Left ventricle myocardium superior (tissue), 1 donor: ENCODE data around the gene SPEG. TPM values are rescaled to one million over a fixed set of nuclear protein-coding genes. Genes with fewer than 3 reads are reported as not detected.
A peak's percentile ranks its signal among the peaks of the same experiment; 100 is the strongest.

Experiments used
- ATAC-seq: fragments of 200-7000 bp; cut with Tn5 transposase; one replicate; pipeline ENCODE4 v1.9.1; 2020; ENCODE audit warnings: mild to moderate bottlenecking, moderate library complexity
- DNase-seq: peaks from one replicate; pipeline ENCODE4 v3.0.0-alpha.2; 2020
- intact Hi-C: fragments of 100-400 bp; cut with micrococcal nuclease; formaldehyde crosslinking; loops from one replicate; pipeline ENCODE4 v1.11.0; 2022
- total RNA-seq: library from RNA; stranded (reverse); fragmentation: NEBNext Ultra II Directional; extraction: Animal tissue kit (Norgen Biotek cat#: 25700); gene quantifications from one replicate; pipeline ENCODE4 v1.2.1, GENCODE V29; 2021
- donor health status: DM: no; HTN: yes; CAD: no; lungs with severe emphysema.

SPEG gene
- total RNA-seq, 1 donor from 2014 or later = 111 TPM

DNA sequence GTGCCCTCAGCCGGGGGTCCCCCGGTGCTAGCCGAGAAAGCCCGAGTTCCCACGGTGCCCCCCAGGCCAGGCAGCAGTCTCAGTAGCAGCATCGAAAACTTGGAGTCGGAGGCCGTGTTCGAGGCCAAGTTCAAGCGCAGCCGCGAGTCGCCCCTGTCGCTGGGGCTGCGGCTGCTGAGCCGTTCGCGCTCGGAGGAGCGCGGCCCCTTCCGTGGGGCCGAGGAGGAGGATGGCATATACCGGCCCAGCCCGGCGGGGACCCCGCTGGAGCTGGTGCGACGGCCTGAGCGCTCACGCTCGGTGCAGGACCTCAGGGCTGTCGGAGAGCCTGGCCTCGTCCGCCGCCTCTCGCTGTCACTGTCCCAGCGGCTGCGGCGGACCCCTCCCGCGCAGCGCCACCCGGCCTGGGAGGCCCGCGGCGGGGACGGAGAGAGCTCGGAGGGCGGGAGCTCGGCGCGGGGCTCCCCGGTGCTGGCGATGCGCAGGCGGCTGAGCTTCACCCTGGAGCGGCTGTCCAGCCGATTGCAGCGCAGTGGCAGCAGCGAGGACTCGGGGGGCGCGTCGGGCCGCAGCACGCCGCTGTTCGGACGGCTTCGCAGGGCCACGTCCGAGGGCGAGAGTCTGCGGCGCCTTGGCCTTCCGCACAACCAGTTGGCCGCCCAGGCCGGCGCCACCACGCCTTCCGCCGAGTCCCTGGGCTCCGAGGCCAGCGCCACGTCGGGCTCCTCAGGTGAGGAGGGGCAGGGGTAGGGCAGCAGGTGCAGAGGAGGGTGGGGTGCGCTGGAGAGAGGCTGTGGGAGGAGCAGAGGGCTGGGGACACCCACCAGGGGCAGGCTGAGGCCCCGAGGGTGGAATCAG is 49.9 kb downstream of the SPEG start:
- ATAC-seq (peak; percentile 9), DNase-seq (no peak)
- intact Hi-C loops = no loop called here

DNA sequence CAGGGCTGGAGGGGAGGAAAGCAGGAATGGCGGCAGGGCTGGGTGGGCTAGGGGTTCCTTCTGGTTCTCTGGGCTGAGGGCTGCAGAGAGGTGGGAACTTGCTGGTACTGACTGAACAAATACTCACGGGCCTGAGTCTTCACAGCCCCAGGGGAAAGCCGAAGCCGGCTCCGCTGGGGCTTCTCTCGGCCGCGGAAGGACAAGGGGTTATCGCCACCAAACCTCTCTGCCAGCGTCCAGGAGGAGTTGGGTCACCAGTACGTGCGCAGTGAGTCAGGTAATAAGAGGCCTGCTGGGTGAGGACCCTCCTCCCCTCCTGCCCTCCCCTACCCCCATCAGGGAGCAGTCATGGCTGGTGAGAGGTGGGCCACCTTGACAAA is 50.5 kb downstream of the SPEG start:
- intact Hi-C loops = no loop called here
- ATAC-seq (no peak), DNase-seq (no peak)

DNA sequence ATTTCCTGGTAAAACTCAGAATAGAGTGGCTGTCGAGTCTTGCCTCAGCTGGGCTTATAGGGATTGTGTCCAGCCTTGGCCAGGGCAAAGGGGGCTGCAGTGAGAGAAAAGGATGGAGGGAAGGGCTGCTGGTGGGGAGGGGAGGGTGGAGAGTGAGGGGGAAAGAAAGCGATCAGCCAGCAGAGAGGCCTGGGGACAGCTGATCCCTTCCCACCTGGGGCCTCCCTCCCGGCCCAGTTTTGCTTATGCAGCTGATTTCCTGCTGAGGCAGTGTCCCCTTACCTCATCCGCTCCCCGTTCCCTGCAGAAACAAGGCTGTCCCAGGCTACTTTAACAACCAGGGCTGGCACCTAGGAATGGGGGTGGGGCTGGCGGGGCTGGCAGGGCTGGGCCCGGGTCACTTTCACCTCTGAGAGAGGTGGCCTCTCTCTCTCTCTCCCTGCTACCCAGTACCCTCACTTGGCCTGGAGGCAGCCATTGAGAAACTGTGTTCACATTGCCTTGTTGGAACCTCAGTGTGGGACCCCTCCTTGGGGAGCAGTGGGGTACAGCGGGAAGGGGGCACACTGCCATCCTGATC is 51.8 kb downstream of the SPEG start:
- intact Hi-C loops = no loop called here
- DNase-seq = no peak

DNA sequence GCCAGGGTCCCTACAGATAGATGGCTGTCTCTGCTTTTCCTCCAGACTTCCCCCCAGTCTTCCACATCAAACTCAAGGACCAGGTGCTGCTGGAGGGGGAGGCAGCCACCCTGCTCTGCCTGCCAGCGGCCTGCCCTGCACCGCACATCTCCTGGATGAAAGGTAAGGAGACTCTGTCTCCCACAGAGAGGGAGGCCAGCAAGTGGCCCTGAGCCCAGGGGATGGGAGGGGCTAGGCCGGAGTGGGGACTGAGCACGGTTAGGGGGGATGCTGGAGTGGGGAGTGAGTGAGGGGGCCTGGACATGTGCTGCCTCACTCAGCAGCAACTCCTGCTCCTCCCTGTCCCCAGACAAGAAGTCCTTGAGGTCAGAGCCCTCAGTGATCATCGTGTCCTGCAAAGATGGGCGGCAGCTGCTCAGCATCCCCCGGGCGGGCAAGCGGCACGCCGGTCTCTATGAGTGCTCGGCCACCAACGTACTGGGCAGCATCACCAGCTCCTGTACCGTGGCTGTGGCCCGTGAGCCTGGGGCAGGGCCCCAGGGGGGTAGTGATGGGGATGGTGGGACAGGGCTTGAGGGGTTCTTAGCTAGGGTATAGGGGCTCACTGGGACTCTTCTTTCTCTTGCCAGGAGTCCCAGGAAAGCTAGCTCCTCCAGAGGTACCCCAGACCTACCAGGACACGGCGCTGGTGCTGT is 53.7 kb downstream of the SPEG start:
- no peak for DNase-seq
- no peak for ATAC-seq
- intact Hi-C loops = no loop called here

More for the DNA sequence above, 51.8 kb downstream of the SPEG start:
- peak; percentile 3 for ATAC-seq

DNA sequence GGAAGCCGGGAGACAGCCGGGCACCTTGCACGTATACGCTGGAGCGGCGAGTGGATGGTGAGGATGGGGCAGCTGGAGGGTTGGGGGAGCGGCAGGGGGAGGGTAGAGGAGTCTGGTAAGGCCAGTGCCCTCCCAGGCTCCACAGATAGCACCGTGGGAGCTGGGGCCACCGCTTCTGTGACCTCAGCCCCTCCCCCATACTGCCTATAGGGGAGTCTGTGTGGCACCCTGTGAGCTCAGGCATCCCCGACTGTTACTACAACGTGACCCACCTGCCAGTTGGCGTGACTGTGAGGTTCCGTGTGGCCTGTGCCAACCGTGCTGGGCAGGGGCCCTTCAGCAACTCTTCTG is 54.2 kb downstream of the SPEG start:
- intact Hi-C loops = no loop called here
- no peak for DNase-seq
- ATAC-seq = no peak

DNA sequence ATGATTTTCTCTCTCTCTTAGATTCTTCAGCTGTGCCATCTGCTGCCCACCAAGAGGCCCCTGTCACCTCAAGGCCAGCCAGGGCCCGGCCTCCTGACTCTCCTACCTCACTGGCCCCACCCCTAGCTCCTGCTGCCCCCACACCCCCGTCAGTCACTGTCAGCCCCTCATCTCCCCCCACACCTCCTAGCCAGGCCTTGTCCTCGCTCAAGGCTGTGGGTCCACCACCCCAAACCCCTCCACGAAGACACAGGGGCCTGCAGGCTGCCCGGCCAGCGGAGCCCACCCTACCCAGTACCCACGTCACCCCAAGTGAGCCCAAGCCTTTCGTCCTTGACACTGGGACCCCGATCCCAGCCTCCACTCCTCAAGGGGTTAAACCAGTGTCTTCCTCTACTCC is 54.7 kb downstream of the SPEG start:
- DNase-seq = no peak
- ATAC-seq = no peak
- intact Hi-C loops = no loop called here

DNA sequence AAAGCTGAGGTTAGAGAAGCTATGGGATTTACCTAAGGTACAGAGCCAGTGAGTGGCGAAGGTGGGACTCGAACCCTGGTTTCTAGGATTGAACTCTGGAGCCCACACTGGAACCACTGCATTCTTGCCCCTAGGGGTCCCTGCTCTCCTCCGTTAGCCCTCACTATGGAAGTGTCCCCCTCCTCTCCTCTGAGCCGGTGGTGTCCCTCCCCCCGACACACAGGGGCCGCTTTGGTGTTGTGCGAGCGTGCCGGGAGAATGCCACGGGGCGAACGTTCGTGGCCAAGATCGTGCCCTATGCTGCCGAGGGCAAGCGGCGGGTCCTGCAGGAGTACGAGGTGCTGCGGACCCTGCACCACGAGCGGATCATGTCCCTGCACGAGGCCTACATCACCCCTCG is 55.5 kb downstream of the SPEG start:
- DNase-seq (no peak), ATAC-seq (no peak)

DNA sequence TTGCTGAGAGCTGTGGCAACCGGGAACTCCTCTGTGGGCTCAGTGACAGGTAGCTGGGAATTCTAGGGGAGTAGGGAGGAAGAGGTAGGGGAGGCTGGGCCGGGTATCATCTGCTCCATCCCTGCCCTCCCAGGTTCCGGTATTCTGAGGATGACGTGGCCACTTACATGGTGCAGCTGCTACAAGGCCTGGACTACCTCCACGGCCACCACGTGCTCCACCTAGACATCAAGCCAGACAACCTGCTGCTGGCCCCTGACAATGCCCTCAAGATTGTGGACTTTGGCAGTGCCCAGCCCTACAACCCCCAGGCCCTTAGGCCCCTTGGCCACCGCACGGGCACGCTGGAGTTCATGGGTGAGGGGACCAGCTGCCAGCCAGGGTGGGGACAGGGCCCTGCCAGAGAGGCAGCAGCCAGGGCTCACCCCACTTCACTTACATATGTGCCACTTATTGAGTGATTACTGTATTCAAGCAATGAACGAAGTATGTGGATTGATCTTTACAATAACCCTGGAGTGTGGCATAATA is 56.0 kb downstream of the SPEG start:
- intact Hi-C loops = no loop called here
- ATAC-seq (peak; percentile 16), DNase-seq (no peak)

More for the DNA sequence above, 55.5 kb downstream of the SPEG start:
- intact Hi-C loops = no loop called here

DNA sequence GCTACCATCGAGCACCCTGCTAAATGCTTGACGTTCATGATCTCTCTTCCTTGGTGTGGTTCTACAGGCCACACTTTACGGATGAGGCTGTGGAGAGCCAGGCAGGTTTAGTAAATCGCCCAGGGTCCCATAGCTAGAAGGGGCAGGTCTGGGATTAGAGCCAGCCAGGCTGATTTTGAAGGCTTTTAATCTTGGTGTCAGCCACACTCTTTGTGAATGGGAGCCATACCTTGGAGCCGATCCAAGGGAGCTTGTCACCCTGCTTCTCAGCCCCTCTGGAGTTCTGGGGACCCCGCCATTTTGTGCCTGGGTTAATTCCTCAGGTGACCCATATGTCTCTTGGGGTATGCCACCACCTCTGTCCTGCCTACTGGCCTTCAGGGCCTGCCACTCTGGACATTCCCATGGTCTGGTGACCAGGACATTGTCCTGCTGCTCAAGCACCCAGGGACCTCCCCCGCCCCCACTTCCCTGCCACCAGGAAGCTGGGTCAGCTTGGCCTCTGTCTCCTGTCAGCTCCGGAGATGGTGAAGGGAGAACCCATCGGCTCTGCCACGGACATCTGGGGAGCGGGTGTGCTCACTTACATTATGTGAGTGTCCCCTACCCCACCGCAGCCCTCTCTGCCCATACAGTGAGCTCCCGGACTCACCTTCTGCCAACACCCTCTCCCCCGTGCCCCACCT is 56.8 kb downstream of the SPEG start:
- DNase-seq (no peak), ATAC-seq (peak; percentile 11)
- intact Hi-C loops = no loop called here

DNA sequence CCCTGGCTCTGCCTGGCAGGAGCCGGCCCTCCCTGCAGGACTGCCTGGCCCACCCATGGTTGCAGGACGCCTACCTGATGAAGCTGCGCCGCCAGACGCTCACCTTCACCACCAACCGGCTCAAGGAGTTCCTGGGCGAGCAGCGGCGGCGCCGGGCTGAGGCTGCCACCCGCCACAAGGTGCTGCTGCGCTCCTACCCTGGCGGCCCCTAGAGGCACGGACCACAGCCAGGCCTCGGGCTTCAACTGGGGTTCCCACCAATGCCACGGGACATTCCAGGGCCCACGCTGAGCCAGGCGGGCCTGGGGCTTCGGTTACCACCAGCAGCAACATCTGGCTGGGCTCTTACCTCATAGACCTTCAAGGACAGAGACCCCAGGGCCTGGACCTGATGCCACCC is 57.9 kb downstream of the SPEG start:
- no peak for DNase-seq
- ATAC-seq = no peak
- intact Hi-C loops = no loop called here

DNA sequence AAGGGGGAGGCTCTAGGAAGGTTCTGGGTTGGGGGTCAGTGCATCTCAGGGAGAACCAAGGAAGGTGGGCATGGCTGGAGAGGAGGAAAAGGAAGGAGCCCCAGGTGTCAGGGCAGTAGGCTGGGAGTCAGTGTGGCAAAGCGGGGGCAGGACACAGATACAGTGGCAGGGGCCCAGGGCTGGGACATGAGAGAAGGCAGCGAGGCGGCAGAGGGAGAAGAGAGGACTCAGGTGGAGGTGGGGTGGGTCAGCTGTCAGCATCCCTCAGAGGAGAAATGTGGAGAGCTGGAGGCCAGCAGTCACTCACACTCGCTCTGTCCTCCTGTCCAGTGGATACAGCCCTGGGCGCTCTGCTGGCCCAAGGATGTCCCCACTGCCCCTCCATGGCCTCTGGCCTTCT is 58.4 kb downstream of the SPEG start:
- DNase-seq = no peak
- no peak for ATAC-seq
- intact Hi-C loops = no loop called here

DNA sequence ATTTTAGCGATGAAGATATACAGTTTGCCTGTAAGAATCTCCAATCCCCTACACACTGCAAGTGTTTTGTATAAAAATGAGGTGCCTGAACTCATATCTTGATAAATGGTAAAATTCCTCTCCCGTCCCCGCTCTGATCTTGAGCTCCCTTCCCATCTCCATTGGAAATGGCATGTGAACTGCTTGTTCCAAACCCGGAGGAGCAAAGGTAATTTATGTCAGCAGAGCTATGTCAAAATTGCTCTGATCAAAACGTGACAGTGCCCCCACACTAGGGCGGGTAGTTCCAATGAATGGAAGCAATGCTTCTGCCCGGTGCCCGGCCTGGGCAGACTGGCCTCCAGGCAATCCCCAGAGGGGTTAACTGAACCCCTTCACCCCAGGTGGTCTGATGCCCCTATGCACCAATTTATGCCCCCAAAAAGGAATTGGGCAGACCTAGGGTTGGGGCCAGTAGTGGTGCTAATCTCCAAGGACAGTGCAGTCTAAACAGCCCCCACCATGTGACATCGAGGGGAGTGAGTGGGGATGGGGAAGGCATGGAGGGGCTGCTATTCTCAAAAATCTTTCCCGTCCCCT is 60.4 kb downstream of the SPEG start:
- intact Hi-C loops = no loop called here
- no peak for ATAC-seq
- DNase-seq = no peak

DNA sequence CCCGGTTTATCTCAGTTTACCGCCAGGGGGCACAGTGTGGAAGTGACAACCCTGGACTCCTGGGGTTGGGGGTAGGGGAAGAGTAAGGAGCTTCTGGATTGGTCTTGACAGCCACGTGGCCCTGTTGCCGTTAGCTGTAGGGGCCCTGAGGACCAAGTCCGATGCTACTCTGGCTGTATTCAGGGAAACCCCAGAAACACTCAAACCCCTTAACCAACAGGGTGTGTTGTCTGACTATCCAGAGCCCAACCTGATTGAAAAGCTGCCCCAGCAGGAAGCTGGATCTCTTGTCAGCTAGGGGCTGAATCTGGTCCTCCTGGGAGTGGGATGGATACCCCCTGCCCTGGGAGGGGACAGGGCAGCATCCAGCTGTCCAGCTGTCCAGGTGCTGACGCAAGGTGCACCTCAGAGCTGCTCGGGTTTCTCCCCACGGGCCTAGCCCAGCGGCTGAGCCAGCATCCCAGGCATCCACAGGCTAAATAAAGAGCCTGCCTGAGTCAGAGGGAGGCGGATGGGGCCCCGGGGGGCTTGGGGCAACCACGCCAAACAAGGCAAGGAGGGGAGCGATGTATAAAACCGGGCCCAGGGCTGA is 61.0 kb downstream of the SPEG start:
- peak; percentile 11 for ATAC-seq
- DNase-seq = peak; percentile 66
- intact Hi-C loops = no loop called here

DNA sequence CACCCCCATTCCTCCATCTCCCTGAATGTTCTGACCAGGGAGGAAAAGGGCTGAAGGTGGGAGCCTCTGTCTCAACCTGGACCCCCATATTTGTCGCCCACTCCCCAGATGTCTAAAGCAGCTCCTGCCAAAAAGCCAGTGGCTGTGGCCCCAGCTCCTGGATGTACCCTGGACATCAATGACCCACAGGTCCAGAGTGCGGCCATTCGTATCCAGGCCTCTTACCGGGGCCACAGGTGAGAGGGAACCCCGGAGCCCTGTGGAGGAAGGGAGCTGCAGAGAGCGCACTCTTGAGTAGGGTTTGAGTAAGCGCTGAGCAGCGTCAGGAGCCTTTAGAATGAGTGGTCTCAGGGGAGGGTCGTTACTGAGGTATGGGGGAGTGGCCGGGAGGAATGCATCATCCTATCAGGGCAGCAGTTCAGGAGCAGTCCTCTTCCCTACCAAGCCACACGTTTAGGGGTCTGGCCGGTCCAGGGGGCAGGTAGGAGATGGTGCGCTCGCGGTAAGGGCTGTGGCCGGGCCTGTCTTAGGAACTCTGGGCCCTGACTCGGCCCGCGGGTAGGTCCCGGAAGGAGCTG is 61.7 kb downstream of the SPEG start:
- ATAC-seq = no peak
- intact Hi-C loops = no loop called here
- DNase-seq = no peak

DNA sequence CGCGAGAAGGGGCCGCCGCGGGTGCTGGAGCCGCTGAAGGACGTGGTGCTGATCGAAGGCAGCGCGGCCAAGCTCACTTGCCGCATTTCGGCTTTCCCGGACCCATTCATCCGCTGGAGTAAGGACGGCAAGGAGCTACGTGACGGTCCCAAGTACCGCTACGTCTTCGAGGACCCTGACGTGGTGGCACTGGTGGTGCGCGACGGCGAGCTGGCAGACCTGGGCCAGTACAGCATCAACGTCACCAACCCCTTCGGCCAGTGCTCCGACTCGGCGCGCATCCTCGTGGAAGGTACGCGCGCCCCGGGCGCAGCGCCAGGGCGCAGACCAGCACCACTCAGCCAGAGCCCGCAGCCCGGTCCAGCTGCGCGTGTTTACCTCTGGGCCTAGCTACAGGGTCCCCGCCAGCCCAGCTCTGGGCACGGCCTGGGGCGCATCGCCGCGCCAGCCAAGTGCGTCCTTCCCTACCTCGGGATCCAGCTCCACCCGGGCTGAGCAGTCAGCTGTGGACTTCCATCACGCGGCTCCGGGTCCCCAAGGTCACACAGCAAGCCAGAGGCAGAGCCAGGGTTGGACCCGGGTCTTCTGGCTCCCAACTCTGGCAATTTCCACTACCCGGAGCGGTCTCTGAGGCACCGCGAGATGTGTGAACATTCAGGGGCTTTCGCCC is 62.3 kb downstream of the SPEG start:
- ATAC-seq = no peak
- peak; percentile 62 for DNase-seq
- intact Hi-C loops = no loop called here

DNA sequence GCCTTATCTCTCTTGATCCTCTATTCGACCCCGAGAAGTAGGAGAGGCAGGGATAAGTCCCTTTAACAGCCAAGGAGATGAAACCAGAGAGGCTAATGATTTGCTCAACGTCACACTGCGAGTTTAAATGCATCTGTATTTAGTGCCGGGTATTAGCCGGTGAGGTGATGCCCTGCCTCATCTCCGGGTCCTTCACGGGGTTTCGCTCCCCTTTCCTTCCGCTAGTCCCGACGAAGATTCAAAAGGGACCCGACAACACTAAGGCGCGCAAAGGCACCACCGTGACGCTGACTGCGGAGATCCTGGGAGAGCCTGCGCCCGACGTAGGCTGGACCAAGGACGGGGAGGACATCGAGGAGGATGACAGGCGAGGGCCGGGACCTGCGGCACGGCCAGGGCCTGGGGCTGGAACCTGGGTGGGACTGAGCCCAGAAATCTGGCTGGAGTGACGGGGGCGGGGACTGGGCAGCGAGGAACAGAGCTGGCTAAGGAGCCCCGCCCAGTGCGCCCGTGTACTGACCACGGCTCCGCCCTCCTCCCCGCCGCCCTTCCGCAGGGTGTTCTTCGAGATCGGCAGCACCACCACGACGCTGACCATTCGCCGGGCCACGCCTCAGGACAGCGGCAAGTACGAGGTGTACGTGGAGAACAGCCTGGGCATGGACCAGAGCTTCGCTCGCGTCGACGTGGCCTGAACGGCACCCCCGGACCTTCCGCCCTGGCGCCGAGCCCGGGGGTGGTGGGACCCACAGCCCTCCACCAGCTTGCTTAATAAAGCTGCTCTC is 63.0 kb downstream of the SPEG start:
- peak; percentile 86 for ATAC-seq
- intact Hi-C loops = no loop called here

DNA sequence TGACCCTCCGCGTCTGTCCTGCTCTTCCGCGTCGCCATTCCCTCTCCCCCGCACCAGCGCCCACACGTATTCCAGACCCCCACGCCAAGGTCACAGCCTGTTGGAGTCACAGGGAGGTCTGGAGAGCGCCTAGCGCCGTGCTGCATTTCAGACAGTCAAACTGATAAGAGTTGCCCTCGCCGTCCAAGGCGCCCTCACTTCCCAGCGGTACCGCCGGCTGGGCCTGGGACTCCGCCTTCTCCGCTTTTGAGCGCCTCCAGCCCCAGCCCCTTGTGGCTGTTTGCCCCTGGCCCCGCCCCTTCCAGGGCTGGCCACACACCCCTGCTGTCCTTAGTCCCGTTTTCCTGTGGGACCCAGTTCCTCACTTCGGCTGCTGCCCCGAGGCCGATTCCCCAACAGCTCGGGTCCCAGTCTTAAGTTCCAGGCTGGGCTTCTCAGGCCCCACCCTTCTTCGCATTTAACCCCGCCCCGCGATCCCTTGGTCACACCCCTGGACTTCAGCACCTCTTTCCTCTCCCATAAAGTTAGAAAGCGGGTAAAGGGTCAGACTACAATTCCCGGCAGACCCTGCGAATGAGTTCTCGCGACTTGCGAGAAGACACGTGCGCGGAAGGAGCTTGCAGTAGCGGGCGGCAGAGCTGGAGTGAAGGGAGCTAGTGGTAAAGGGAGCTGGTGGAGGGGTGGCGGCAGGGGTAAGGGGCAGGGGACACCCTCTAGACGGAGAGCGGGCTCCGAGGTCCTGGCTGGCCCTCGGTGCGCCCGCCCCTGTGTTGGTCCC is 63.8 kb downstream of the SPEG start, which contains the start of gene GMPPA:
GMPPA (plus strand) TSS at position 612 of the 778 bp plus-strand sequence. CDS start 1,085 bp downstream, outside the sequence.
- intact Hi-C loops = no loop called here
- peak; percentile 96 for DNase-seq
- ATAC-seq = peak; percentile 89

More for the DNA sequence above, 63.0 kb downstream of the SPEG start:
- peak; percentile 97 for DNase-seq
